Endothelial cell of umbilical vein (primary cell): Measurements from ENCODE around the gene BCL2A1.
"Not testable (repeated sequence)": the region's sequence is repeated elsewhere in the genome, so short reads cannot be mapped to it uniquely, and the experiment has no call there.

Source experiments
- EZH2 ChIP-seq: IDR thresholded peaks from 2 replicates; pipeline ENCODE4 v1.6.1; 2012; ENCODE audit warnings: borderline replicate concordance, low read depth, mild to moderate bottlenecking, moderate library complexity, low read length, inconsistent platforms; ENCODE audit not compliant: severe bottlenecking
- FOS ChIP-seq: IDR thresholded peaks from 2 replicates; pipeline ENCODE4 v1.6.1; 2011; ENCODE audit warnings: mild to moderate bottlenecking, low read length, moderate library complexity, borderline replicate concordance; ENCODE audit not compliant: insufficient read depth
- GATA2 ChIP-seq: IDR thresholded peaks from 2 replicates; pipeline ENCODE4 v1.7.0; 2011; ENCODE audit warnings: low read depth, mild to moderate bottlenecking, moderate library complexity, mixed read lengths, low read length; ENCODE audit not compliant: insufficient read length, insufficient read depth
- JUN ChIP-seq: IDR thresholded peaks from 2 replicates; pipeline ENCODE4 v1.6.1; 2011; ENCODE audit warnings: borderline replicate concordance, low read depth; ENCODE audit not compliant: insufficient read length, insufficient read depth
- MYC ChIP-seq: IDR thresholded peaks from one replicate; pipeline ENCODE4 v1.6.1; 2011; ENCODE audit warnings: mild to moderate bottlenecking, low read depth, low read length
- POLR2A ChIP-seq: IDR thresholded peaks from 2 replicates; pipeline ENCODE4 v1.6.1; 2012; ENCODE audit warnings: low read depth, mild to moderate bottlenecking, control low read depth, low read length
- POLR2AphosphoS5 ChIP-seq: IDR thresholded peaks from 2 replicates; pipeline ENCODE4 v1.6.1; 2012; ENCODE audit warnings: low read depth, mild to moderate bottlenecking, control low read depth, low read length, moderate library complexity; ENCODE audit not compliant: insufficient read depth
- TF ChIP-seq, protein P1 (sequence below), 2 donors: IDR thresholded peaks; 1 replicate in 1 of 2; 2 replicates in 1 of 2; pipeline ENCODE4 v1.5.1; 2011; ENCODE audit warnings: low read length in 2 of 2, mild to moderate bottlenecking in 2 of 2, moderate library complexity in 2 of 2, control low read depth in 1 of 2, inconsistent platforms in 1 of 2, low read depth in 1 of 2; ENCODE audit not compliant: insufficient read depth in 1 of 2; ENCODE audit errors: extremely low read depth in 1 of 2
- TF ChIP-seq, protein P2 (sequence below): IDR thresholded peaks from 2 replicates; pipeline ENCODE4 v1.6.1; 2011; ENCODE audit not compliant: insufficient read depth, insufficient read length

DNA sequence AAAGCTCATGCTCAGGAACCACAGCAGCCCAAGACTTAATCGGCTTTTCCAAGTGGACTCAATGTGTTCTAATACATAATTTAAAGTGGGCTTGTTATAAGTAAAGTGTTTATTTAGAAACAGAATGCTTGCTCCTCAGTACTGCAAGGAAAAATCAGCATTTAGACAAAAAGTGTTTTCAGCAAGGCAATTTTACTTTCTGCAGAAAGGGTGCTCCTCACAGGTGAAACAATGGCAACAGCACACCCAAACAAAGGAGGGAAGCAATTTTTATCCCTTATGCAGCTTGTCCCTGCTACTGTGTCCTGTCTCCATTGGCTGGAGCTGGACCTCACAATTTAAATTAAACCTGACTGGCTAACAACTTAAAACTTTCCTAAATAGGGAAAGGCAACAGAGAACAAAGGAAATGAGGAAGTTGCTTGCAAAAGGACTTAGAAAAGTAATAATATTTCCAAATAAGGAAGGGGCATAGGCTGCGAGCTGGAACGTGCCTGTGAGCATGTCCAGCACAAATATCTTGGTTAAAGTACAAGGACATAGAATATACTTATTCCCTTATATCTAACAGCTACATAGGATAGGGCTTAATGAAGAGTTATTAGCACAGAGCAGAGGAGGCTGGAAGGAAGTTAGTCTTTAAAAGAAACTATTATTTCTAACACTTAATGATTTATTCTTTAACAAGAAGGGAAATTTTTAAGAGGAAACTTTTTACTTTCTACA lies 55.1 kb downstream of the BCL2A1 start:
- TF ChIP-seq, protein P1, sequence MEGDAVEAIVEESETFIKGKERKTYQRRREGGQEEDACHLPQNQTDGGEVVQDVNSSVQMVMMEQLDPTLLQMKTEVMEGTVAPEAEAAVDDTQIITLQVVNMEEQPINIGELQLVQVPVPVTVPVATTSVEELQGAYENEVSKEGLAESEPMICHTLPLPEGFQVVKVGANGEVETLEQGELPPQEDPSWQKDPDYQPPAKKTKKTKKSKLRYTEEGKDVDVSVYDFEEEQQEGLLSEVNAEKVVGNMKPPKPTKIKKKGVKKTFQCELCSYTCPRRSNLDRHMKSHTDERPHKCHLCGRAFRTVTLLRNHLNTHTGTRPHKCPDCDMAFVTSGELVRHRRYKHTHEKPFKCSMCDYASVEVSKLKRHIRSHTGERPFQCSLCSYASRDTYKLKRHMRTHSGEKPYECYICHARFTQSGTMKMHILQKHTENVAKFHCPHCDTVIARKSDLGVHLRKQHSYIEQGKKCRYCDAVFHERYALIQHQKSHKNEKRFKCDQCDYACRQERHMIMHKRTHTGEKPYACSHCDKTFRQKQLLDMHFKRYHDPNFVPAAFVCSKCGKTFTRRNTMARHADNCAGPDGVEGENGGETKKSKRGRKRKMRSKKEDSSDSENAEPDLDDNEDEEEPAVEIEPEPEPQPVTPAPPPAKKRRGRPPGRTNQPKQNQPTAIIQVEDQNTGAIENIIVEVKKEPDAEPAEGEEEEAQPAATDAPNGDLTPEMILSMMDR (IDR thresholded peaks at IDR 0.05; ENCODE audit: extremely low read depth in 1 of 2, insufficient read depth in 1 of 2, low read depth in 1 of 2, low read length in 2 of 2), result not testable (repeated sequence)
- TF ChIP-seq, protein P2, sequence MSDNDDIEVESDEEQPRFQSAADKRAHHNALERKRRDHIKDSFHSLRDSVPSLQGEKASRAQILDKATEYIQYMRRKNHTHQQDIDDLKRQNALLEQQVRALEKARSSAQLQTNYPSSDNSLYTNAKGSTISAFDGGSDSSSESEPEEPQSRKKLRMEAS, result not testable (repeated sequence)
- TF ChIP-seq POLR2A, EZH2, JUN, POLR2AphosphoS5, MYC, GATA2, FOS: not testable (repeated sequence)
